ENCODE measurements around the gene ANKRD23. TPM values are rescaled to one million over a fixed set of nuclear protein-coding genes. Genes with fewer than 3 reads are reported as not detected.
A peak's percentile ranks its signal among the peaks of the same experiment; 100 is the strongest.

ANKRD23 gene
- total and polyA plus RNA-seq, 2 of the 8 experiments (the other 6 are each of a cell fraction or from before 2014, with no cell fraction given): 3.4 to 3.5 TPM

- H3K9ac ChIP-seq (replicated peaks in 1 of 4; ENCODE audit: extremely low read depth in 1 of 4, low read depth in 3 of 4, low read length in 3 of 4): no peak overlapping the region
- no peak overlapping the region; the same call in 1 of the 2 replicates for H4K8ac ChIP-seq (ENCODE audit: extremely low read depth, insufficient read depth, low read length)
- DNase-seq (ENCODE audit: low read depth in 1 of 2, low spot score in 2 of 2) (no peak), FAIRE-seq (no peak)
- no peaks in the 10 kb centered on the region for H3K9me3 ChIP-seq (ENCODE audit: insufficient read depth in 2 of 2, low read depth in 1 of 2, low read length in 1 of 2)
- no peaks in the 10 kb centered on the region for H3K79me2 ChIP-seq (ENCODE audit: control insufficient read depth in 1 of 2, insufficient read depth in 2 of 2, low read length in 2 of 2)
- H2BK20ac ChIP-seq (ENCODE audit: low read length): peak overlapping the region; percentile 61; the same call in 1 of the 2 replicates
- H3K56ac ChIP-seq (replicated peaks; ENCODE audit: insufficient read length, low read depth, low read length): no peak overlapping the region
- H2BK120ac ChIP-seq (replicated peaks; ENCODE audit: low read depth, low read length): no peak overlapping the region
- H3K4me1 ChIP-seq (replicated peaks in 1 of 4; ENCODE audit: control insufficient read depth in 3 of 4, insufficient read depth in 4 of 4, low read length in 3 of 4): peaks cover 3 to 26% (median 17%) of the 10 kb centered on the region in 4 experiments
- no peaks in the 10 kb centered on the region for H4K20me1 ChIP-seq (replicated peaks in 1 of 2; ENCODE audit: control insufficient read depth in 1 of 2, insufficient read depth in 2 of 2, low read length in 2 of 2)
- H3K18ac ChIP-seq (ENCODE audit: extremely low read depth, low read length): no peak overlapping the region
- H3K4me2 ChIP-seq (ENCODE audit: insufficient read depth in 1 of 2, low read depth in 2 of 2, low read length in 2 of 2): no peak overlapping the region
- H2AK5ac ChIP-seq (ENCODE audit: low read depth, low read length): no peak overlapping the region
- no peak overlapping the region for H3K27ac ChIP-seq (ENCODE audit: low read depth, low read length)
- no peak overlapping the region for H3K14ac ChIP-seq (ENCODE audit: insufficient read length)
- H2BK15ac ChIP-seq (ENCODE audit: low read length): peak overlapping the region; percentile 96
- peaks cover 0 to 2% (median under 1%) of the 10 kb centered on the region in 4 experiments; a peak in 2 of 7 replicates for H3K27me3 ChIP-seq (replicated peaks in 1 of 4; ENCODE audit: control insufficient read depth in 3 of 4, extremely low read depth in 1 of 4, insufficient read depth in 3 of 4, low read length in 3 of 4)
- H4K5ac ChIP-seq (ENCODE audit: insufficient read length, low read depth, low read length): peak overlapping the region; percentile 10
- CTCF ChIA-PET (ENCODE audit: partially characterized antibody): interaction anchor here (0.7 to 4.1 kb wide), 8 partner anchors 9 to 66 kb away, joined by 3 to 27 read pairs (median 5); partner anchors contain the start of gene ANKRD39
- H2BK5ac ChIP-seq (ENCODE audit: low read depth, low read length): peak overlapping the region; percentile 82; the same call in 1 of the 2 replicates
- H2BK12ac ChIP-seq (ENCODE audit: low read depth, low read length): peak overlapping the region; percentile 92; the same call in 1 of the 2 replicates
- no peaks in the 10 kb centered on the region for H3K79me1 ChIP-seq (ENCODE audit: low read depth, low read length)
- no peak overlapping the region for H2AFZ ChIP-seq (ENCODE audit: low read length)
- WGBS, 2 experiments (ENCODE audit: extremely low coverage in 1 of 2, insufficient coverage in 1 of 2, insufficient read length in 1 of 2, insufficient replicate concordance in 2 of 2, low coverage in 1 of 2, low lambda C conversion rate in 2 of 2, missing lambda C conversion rate in 1 of 2): 90% methylated on average over 19 of the region's 19 CpGs; no CpG with 5 or more reads in 1 of the 2 experiments
- peak overlapping the region; percentile 86 for H4K91ac ChIP-seq (replicated peaks; ENCODE audit: insufficient read length, low read length)
- H3K4me3 ChIP-seq (ENCODE audit: extremely low read depth in 1 of 4, insufficient read depth in 2 of 4, low read depth in 3 of 4, low read length in 4 of 4): no peak overlapping the region
- H3K23ac ChIP-seq (ENCODE audit: insufficient read length): no peak overlapping the region
- no peak overlapping the region for H3K4ac ChIP-seq (replicated peaks; ENCODE audit: insufficient read length, low read depth, low read length)
- H3K23me2 ChIP-seq (ENCODE audit: low read depth, low read length): peaks cover 2% of the 10 kb centered on the region; the same call in 1 of the 2 replicates
- POLR2A ChIA-PET (ENCODE audit: partially characterized antibody): interaction anchor here (1.2 to 4.9 kb wide), 6 partner anchors 9 to 27 kb away, joined by 3 to 25 read pairs (median 5); partner anchors contain the start of gene ANKRD39
- no peaks in the 10 kb centered on the region for H3K36me3 ChIP-seq (ENCODE audit: control insufficient read depth in 2 of 4, insufficient read depth in 4 of 4, low read length in 3 of 4)
These were observed 40.7 kb upstream of the ANKRD23 start for GRCh38 chr2:96884299-96885094.

Measured in H1 (cell line).